SH-SY5Y (cell line): ENCODE results near the gene ZNF774.

ENCODE experiments used
- GATA2 ChIP-seq: IDR thresholded peaks from 2 replicates; pipeline ENCODE4 v1.6.1; 2011; ENCODE audit warnings: mild to moderate bottlenecking, low read depth, low read length
- GATA3 ChIP-seq: IDR thresholded peaks from 2 replicates; pipeline ENCODE4 v1.6.1; 2011; ENCODE audit warnings: low read depth, mild to moderate bottlenecking, low read length, moderate library complexity

DNA sequence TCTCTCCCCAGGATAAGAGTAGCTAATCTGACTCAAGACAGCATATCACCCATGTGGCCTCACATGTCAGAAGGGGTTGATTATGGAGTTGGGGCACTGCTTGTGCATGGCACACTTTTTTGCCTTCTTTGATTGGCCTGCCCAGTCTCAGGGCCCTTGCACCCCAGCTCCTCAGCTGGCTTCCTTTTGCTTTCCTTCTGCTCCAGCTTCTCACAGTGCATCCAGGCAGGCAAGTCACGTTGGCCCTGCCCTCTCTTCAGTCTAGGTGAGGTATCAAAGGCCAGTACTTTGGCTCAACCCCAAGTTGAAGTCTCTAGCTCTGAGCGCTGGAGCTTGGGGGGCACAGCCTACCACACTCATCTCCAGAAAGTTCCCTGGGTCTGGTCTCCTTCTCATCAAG, 44.4 kb upstream of the ZNF774 start:
- no peak for TF ChIP-seq GATA3
- no peak for TF ChIP-seq GATA2
